HG03025 (cell line): ENCODE measurements around the gene GALNTL6.

Experiments
- ATAC-seq: cut with Tn5 transposase; IDR thresholded peaks from one replicate; pipeline ENCODE4 v1.9.1; 2021; ENCODE audit warnings: mild to moderate bottlenecking, moderate library complexity; ENCODE audit not compliant: unreplicated experiment, low FRiP score

The GALNTL6 gene

DNA sequence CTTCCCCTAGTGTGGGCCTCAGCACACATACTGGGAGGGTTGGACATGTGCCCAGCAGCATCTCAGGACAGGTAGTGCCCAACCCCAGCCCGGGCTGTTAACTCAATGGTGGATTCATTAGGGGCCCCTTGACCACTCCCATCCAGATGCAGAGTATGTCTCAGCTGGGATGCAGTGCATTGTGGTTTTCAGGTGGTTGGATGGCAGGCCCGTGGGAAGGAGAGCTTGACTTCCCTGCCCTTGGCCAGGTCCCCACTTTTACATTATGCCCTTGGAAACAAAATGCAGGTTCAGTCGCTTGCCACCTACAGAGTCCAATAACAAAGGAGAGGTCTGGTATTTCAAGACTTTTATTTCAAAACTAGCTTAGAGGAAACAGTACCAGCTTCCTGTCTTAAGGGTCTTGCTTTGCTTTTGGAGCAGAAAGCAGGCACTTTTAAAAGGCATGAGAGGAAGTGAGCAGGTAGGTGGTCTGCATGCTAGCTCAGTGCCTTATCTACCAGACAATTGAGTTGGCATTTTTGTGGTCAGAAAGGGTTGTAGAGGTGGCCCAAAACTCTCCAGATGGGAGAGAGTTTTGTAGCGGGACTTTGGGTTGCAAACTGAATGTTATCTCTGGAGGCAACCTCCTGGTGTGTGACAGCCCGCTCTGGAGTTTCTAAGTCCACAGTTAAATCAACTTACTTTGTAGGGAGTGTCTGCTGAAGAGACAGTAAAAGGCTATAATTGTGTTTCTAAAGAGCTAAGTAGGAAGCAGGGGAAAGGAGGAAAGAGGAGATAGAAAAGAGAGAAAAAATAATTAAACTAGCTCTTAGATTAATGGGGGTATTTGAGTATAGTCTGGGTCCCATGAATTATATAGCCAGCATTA is 171.0 kb downstream of the GALNTL6 start:
- no peak for ATAC-seq

DNA sequence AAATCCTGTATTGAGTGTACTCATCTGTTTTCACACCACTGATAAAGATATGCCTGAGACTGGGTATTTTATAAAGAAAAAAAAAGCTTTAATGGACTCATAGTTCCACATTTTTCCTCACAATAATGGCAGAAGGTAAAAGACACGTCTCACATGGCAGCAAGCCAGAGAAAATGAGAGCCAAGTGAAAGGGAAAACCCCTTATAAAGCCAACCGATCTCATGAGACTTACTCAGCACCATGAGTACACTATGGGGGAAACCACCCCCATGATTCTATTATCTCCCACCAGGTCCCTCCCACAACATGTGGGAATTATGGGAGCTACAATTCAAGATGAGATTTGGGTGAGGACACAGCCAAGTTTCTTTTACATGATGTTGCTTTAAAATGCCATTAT is 171.9 kb downstream of the GALNTL6 start:
- no peak for ATAC-seq

DNA sequence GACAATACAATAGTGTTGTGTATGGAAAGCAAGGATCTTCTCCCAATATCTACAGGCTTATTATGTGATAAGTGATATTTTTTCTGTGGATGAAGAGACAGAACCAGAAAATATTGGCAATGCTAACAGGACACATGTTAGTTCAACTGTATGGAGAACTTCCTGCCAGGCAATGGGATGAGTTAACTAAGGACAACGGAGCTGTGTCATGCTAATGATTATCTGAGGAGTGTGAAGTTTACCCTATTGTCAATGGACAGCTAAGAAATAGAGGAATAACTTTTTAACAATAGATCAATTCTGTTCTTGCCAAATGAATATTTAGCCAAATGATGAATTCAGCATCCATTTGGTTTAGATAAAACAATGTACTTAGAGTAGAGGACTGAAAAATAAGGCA is 180.0 kb downstream of the GALNTL6 start:
- no peak for ATAC-seq

GRCh38 chr4:172007889-172008288 is 194.7 kb downstream of the GALNTL6 start:
- ATAC-seq = no peak

DNA sequence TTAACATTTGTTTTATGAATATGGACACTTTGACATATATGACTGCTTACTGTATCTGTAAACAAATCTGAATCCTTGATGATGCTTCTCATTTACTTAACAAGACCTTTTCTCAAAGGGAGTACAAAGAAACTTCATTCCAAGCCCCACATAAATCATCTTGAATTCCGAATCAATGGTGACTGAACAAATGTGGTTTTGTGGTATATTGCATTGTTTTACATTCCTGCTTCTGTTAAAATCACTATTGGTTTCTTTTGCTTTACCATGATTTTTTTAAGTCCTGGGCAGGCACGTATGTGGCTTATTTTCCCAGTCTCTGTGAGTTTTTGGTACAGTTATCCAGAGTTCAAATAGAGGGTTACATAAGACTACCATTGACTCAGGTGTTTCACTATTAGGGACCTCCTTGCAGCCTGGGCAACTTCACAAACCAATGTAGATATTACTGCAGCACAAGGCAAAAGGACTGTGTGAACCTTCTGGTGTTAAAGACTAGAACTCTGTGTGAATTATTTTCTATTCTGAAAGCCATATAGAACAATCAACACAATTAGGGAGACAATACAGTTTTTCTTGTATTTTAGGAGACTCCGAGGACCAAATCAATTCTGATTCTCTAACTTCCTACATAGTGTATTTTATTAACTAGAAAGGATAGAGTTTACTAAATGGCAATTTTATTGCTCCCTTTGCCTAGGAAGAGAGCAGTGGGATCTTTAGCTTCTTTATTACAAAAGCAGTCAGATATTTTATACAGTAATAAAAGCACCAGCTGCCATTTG is 196.4 kb downstream of the GALNTL6 start:
- no peak for ATAC-seq

GRCh38 chr4:172011196-172011595 is 198.0 kb downstream of the GALNTL6 start:
- no peak for ATAC-seq

GRCh38 chr4:172018358-172018757 is 205.2 kb downstream of the GALNTL6 start:
- no peak for ATAC-seq

GRCh38 chr4:172035562-172035961 is 222.4 kb downstream of the GALNTL6 start:
- ATAC-seq = no peak

- no peak for ATAC-seq
These were observed 227.6 kb downstream of the GALNTL6 start for GRCh38 chr4:172040766-172041165.

GRCh38 chr4:172042714-172043114 is 229.5 kb downstream of the GALNTL6 start:
- no peak for ATAC-seq

DNA sequence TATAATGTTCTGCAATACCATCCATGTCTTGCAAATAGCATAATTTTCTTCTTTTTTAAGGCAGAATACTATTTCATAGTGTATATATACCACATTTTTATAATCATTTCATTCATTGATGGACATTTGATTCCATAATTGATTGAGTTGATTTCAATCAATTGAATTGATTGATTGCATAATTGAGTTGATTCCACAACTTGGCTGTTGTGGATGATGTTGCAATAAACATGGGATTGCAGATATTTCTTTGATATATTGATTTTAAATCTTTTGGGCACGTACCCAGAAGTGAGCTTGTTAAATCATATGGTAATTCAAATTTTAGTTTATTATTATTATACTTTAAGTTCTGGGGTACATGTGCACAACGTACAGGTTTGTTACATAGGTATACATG is 232.8 kb downstream of the GALNTL6 start:
- ATAC-seq = no peak

DNA sequence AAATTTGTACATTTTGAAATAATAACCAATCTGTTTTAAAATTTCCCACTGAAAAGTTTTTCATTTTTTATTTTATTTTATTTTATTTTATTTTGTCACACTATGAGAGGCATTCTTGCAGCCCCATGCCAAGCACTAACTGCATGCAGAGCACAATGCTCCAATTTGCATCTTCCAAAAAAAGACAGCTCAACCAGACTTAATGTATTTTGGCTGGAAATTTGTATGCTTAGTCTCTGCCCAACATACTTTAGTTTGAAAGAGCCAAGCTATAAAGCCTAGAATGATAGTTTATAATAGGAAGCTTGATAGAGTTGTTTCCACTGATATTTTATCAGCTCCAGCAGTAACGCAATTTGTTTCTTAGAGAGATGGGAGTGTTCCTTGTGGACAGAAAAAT is 235.5 kb downstream of the GALNTL6 start:
- ATAC-seq = no peak

GRCh38 chr4:172050911-172051310 is 237.7 kb downstream of the GALNTL6 start:
- no peak for ATAC-seq

DNA sequence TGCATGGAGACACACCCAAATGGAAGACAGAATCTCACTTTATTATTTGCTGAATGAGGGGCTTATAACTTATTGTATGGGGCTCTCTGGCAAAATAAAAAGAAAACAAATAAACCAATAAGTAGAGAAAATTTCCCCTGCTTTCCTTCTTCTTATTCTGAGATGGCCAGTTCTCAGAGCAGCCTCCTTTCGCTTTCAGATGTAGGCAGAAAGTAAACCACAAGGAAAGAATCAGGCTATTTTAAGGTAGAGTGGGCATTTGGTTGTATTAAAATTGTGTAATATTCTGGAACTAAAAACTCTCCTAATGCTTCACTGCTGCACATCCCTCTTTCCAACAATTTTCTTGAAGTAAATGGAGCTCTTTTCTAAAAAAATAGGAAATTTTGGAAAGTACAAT is 241.8 kb downstream of the GALNTL6 start:
- ATAC-seq = peak; percentile 86

- peak; percentile 23 for ATAC-seq
These were observed 242.3 kb downstream of the GALNTL6 start for GRCh38 chr4:172055498-172055897.

DNA sequence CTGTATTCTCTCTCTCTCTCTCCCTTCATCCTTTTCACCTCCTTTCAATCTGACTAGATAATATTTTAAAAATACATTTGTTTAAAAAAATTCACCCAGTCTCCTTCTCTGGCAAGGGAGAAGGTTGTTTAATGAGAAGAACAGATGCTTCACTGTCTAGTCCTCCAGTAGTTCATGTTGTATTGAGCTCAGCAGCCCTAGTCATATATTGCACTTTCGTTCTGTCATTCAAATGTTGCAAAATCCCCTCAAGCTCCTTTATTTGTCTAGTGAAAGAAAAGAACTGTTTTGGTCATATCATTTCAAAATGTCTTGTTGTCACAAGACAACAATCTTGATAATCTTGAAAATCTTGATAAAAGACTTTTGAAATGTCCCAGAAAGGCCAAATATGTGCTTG is 248.0 kb downstream of the GALNTL6 start:
- ATAC-seq = no peak

- ATAC-seq = no peak
These were observed 255.3 kb downstream of the GALNTL6 start for GRCh38 chr4:172068506-172068905.

DNA sequence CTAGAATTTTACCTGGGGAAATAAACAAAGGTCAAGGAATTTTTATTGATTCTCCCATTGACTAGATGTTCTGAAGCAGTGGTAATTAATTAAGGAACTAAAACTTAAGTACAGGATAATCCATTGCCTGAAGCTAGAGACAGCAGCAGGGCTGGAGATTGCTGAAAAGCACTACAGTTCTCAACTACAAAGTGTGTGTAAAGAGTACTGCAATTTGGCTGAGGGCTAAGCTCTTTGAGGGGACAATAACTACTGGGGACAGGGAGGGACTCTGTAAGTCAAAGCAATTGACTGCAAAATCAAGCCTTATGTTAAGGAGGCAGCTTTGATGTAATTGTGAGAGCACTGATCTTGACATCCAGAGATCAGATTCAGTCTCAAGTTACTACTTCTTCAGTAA is 260.4 kb downstream of the GALNTL6 start:
- no peak for ATAC-seq

DNA sequence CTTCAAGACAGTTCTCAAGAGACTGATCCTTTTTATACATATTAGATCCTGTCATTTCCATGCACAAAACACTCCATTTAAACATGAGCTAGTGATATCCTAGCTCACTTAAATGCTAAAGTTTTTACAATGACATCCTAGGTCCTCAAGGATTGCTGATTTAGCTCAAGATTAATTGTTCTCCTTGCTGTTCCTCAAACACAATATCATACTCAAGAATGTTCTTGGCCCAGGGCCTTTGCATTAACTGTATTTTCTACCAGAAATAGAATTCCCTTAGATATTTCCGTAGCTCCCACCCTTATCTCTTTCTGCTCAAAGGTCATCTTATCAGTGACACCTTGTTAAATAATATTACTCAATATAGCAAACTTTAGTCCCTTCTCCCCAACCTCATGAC is 270.1 kb downstream of the GALNTL6 start:
- no peak for ATAC-seq

DNA sequence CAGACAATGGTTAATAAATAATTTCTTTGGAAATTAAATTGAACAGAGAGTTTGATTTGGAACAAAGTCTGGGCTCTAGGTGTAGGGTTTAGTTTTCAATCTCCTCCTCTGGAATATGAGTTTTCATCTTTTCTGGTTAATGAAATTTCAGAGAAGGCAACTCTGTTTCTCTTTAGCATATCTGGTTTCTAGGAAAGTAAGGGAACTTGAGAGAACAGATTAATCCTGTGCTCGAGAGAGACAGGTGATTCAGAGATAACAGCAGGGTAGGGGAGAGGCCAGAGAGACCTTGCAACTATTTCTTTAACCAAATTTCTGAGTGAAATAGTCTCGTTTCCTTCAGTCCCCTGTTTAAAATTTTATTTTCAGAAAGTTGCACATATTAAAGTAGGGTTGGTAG is 275.4 kb downstream of the GALNTL6 start:
- no peak for ATAC-seq

DNA sequence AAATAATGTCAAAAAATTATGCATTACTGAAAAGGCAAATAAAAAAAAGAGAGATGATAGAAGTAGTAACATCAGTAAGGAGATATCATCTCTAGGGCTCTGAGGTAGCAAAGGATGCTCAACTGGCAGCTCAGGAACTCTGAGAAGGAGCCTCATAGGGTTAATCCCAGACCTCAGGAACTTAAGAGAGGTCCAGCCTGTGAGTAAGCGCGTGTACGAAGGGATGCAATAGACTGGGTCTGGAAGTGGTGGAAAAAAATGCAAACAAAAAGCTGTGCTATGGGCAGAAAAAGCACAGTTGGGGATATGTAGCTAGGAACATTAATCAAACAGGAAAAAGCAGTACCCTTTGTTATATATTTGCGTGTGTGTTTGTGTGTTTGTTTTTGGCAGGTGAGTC is 282.0 kb downstream of the GALNTL6 start:
- no peak for ATAC-seq

GRCh38 chr4:172096786-172097185 is 283.6 kb downstream of the GALNTL6 start:
- no peak for ATAC-seq
